Ishikawa (cell line): ENCODE data around the gene GIGYF1.

Experiments
- EGR1 ChIP-seq: IDR thresholded peaks from 2 replicates; pipeline ENCODE4 v1.6.1; 2012
- EP300 ChIP-seq: IDR thresholded peaks from 2 replicates; pipeline ENCODE4 v1.6.1; 2012; ENCODE audit warnings: borderline replicate concordance
- RAD21 ChIP-seq: IDR thresholded peaks from 2 replicates; pipeline ENCODE4 v1.6.1; 2012; ENCODE audit warnings: low read depth
- YY1 ChIP-seq: IDR thresholded peaks from 2 replicates; pipeline ENCODE4 v1.6.1; 2012; ENCODE audit warnings: low read depth
- TF ChIP-seq, protein P1 (sequence below): IDR thresholded peaks from 2 replicates; pipeline ENCODE4 v1.6.1; 2012
- TF ChIP-seq, protein P2 (sequence below): IDR thresholded peaks from 2 replicates; pipeline ENCODE4 v1.6.1; 2012; ENCODE audit warnings: low read depth, mild to moderate bottlenecking

DNA sequence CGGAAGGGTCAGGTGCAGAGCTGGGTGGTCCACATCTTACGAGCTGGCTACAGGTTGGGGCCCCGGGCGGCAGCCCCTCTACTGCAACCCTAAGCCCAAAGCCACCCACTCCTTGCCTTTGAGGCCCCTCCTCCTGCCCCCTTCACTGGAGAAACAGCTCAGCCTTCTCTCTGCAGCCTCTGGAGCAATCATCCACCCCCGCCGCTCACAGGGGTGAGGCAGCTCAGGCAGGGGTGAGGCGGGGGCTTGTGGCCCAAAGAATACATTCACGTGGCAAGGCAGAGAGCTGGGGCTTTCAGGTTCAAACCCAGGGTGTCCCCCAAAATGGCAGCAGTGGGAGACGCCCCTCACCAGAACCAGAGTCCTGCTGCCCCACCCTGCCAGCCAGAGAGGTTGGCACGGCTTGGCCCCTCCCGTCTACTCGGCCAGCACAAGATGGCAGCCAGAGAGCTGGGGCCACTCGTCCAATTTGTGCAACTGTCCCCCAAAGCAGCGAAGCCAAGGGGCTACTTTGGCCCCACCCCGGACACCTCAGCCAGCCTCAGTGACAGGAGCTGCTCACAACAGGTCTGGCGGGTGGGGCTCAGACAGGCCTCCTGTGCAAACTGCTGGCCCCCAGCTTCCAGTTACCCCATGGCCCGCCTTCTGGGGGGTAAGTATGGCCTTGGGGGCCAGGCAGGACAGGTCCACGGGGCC is 13.3 kb downstream of the GIGYF1 start:
- TF ChIP-seq EP300, result no peak
- TF ChIP-seq, protein P1, sequence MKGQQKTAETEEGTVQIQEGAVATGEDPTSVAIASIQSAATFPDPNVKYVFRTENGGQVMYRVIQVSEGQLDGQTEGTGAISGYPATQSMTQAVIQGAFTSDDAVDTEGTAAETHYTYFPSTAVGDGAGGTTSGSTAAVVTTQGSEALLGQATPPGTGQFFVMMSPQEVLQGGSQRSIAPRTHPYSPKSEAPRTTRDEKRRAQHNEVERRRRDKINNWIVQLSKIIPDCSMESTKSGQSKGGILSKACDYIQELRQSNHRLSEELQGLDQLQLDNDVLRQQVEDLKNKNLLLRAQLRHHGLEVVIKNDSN, result no peak
- TF ChIP-seq, protein P2, sequence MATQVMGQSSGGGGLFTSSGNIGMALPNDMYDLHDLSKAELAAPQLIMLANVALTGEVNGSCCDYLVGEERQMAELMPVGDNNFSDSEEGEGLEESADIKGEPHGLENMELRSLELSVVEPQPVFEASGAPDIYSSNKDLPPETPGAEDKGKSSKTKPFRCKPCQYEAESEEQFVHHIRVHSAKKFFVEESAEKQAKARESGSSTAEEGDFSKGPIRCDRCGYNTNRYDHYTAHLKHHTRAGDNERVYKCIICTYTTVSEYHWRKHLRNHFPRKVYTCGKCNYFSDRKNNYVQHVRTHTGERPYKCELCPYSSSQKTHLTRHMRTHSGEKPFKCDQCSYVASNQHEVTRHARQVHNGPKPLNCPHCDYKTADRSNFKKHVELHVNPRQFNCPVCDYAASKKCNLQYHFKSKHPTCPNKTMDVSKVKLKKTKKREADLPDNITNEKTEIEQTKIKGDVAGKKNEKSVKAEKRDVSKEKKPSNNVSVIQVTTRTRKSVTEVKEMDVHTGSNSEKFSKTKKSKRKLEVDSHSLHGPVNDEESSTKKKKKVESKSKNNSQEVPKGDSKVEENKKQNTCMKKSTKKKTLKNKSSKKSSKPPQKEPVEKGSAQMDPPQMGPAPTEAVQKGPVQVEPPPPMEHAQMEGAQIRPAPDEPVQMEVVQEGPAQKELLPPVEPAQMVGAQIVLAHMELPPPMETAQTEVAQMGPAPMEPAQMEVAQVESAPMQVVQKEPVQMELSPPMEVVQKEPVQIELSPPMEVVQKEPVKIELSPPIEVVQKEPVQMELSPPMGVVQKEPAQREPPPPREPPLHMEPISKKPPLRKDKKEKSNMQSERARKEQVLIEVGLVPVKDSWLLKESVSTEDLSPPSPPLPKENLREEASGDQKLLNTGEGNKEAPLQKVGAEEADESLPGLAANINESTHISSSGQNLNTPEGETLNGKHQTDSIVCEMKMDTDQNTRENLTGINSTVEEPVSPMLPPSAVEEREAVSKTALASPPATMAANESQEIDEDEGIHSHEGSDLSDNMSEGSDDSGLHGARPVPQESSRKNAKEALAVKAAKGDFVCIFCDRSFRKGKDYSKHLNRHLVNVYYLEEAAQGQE, result no peak
- no peak for TF ChIP-seq RAD21
- TF ChIP-seq YY1, result no peak
- TF ChIP-seq EGR1, result no peak
